ENCODE measurements around the gene NOL4L.

The NOL4L gene

DNA sequence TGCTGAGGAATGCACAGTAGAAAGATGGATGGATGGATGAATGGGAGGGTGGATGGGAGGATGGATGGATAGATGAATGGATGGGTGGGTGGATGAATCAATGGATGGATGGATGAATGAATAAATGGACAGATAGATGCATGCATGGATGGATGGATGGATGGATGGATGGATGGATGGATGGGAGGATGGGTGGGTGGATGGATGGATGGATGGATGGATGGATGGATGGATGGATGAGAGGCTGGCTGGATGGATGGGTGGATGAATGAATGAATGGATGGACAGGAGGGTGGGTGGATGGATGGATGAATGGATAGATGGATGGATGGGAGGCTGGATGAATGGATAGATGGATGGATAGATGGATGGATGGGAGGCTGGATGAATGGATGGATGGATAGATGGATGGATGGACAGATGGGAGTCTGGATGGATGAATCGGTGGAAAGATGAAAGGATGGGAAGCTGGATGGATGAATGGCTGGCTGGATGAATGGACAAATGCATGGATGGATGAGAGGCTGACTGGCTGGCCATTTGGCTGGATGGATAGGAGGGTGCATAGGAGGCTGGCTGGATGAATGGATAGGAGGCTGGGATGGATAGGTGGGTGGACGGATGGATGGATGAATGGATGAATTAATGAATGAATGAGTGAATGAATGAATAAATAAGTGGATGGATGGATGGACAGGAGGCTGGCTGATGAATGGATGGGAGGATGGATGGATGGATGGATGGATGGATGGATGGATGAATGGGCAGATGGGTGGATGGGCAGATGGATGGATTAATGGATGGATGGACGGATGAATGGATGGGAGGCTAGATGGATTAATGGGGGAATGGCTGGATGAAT is 28.3 kb upstream of the NOL4L start:
- DNase-seq (ENCODE audit: low spot score): no peak

- DNase-seq (ENCODE audit: low spot score): no peak
Observed at GRCh38 chr20:32612351-32613191, 27.4 kb upstream of the NOL4L start.

DNA sequence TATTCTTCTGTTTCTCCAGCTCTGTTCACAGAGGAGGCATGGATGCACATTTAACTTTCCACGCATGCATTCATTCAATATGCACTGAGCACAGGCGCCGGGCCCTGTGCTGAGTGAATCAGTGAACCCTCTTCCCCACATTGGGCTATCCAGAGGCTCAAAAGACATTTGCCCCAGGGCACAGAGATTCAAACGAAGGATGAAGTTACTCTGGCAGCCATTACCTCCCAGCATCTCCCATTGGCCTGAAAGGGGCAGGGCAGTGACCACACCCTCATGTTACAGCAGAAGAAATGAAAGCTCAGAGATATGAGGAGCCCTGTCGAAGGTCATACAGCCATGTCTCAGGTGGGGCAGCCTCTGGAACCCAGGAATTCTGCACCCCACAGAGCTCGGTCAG is 26.7 kb upstream of the NOL4L start:
- no peak for DNase-seq (ENCODE audit: low spot score)

DNA sequence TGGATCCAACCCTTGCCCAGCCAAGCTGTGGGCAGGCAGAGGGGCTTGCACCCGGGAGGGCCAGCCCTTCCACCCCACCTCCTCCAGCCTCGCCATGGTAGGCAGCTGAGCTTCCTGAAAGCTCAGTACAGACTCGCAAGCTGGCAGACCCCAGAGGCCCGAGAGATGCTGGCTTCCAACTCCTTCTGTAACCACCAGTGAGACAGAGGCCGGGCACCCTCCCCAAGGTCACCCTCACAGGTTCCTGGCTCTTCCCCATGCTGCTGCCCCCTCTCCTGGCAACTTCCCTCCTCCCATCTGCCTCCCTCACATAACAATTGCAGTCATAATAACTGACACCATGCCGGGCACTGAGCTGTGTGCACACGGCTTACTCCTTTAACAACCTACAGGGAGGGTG is 26.2 kb upstream of the NOL4L start:
- no peak for DNase-seq (ENCODE audit: low spot score)

DNA sequence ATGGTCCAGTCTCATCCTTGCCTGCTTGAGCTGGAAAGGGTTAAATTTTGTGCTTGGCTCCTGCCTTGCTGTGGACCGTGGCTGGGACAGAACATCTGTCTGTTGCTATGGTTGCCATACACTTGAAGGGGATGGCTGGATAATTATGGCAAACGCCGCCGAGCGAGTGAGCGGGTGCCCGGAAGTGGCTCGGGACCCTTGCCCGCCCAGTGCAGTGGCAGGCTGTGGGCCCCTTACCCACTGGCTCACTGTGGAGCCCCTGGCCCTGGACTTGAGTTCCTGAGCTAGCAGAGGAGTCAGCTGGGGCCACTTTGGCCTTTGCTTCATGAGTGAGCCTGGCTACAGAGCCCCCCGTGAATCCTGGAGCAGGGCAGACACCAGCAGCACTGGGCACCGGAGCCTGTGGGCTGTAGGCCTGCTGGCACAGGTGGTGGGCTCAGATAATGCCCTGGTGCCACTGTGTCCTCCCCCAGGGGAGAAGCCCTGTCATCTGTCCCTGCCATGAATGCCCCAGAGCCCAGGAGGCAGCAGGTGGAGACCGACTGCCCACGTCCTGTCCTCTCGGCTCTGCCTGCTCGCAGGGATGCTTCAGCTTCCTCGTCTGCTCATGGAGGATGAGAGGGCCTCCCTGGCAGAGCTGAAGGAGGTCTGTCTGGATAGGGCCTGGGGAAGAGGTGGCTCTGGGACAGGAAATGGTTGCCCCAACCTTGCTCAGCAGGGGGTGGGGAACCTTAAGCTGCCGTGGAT is 25.5 kb upstream of the NOL4L start:
- DNase-seq (ENCODE audit: low spot score): no peak

DNA sequence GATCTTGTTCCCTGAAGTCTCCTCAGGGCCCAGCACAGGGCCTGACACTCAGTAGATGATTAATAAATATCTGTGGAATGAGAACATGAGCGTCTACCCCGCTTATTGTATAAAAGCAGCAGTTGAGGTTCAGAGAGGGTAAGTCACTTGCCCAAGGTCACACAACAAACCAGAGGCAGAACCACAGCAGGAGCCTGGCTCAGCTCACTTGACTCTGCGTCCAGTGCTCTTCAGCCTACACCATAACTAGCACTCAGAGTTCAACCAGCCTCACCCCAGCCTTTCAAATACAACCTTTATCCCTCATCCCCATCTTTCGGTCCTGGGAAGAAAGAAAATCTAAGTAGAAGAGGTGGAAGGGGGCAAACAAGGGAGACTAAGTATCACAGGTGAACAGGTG is 24.9 kb upstream of the NOL4L start:
- DNase-seq (ENCODE audit: low spot score): no peak

- DNase-seq (ENCODE audit: low spot score): no peak
Observed at GRCh38 chr20:32609111-32609773, 24.1 kb upstream of the NOL4L start.

GRCh38 chr20:32608664-32609015 is 23.5 kb upstream of the NOL4L start:
- no peak for DNase-seq (ENCODE audit: low spot score)

- DNase-seq (ENCODE audit: low spot score): no peak
Observed at GRCh38 chr20:32607727-32608663, 22.9 kb upstream of the NOL4L start.

DNA sequence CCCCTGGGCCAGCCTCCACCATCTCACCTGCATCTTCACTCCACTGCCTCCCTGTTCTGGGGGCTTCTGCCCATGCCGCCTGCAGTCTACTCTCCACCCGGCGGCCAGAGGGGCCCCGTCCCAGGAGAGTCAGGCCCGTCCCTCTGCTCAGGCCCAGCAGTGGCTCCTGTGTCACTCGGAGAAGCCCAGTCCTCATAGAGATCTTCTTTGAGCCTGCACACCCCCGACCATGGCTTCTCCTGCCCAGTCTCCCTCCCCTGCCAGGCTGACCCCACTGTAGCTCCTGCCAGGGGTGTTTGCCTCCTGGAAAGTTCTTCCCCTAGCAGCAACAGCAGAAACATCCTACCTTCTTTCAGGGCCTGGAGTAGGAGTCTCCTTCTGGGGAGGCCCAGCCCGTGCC is 22.2 kb upstream of the NOL4L start:
- no peak for DNase-seq (ENCODE audit: low spot score)

DNA sequence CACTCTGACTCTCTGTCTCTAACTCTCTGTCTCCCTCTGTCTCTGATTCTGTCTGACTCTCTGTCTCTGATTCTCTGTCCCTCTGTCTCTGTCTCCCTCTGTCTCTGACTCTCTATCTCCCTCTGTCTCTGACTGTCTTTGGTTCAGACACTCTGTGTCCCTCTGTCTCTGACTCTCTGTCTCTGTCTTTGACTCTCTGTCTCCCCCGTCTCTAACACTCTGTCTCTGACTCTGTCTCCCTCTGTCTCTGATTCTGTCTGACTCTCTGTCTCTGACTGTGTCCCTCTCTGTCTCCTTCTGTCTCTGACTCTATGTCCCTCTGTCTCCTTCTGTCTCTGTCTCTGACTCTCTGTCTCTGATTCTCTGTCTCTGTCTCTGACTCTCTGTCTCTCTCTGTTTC is 21.7 kb upstream of the NOL4L start:
- no peak for DNase-seq (ENCODE audit: low spot score)

- DNase-seq (ENCODE audit: low spot score): no peak
Observed at GRCh38 chr20:32606107-32606506, 21.0 kb upstream of the NOL4L start.

GRCh38 chr20:32605167-32605656 is 20.1 kb upstream of the NOL4L start:
- DNase-seq (ENCODE audit: low spot score): no peak

GRCh38 chr20:32603046-32603726 is 18.1 kb upstream of the NOL4L start:
- no peak for DNase-seq (ENCODE audit: low spot score)

GRCh38 chr20:32602273-32602672 is 17.1 kb upstream of the NOL4L start:
- no peak for DNase-seq (ENCODE audit: low spot score)

DNA sequence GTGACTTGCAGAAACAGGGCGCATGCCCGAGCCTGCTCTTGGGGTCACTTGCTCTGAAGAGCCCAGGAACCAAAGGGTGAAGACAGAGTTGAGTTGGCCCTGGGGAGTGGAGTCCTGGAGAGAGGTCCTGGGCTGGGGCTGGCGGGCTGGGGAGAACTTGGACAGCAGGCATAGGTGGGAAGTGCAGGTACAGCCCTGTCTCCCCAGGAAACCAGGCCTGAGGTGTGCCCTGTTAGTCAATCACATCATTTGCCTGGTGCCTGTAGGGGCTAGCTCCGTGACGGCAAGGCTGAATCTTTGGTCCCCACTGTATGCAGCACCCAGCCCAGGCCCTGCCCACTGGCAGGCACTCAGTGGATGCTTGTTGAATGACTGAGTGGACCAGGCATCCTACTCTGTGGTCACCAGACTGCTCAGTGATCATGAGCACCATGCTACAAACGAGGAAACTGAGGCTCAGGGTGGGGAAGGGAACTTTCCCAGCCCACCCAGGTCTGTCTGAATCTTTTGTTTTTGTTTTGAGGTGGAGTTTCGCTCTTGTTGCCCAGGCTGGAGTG is 15.6 kb upstream of the NOL4L start:
- no peak for DNase-seq (ENCODE audit: low spot score)

DNA sequence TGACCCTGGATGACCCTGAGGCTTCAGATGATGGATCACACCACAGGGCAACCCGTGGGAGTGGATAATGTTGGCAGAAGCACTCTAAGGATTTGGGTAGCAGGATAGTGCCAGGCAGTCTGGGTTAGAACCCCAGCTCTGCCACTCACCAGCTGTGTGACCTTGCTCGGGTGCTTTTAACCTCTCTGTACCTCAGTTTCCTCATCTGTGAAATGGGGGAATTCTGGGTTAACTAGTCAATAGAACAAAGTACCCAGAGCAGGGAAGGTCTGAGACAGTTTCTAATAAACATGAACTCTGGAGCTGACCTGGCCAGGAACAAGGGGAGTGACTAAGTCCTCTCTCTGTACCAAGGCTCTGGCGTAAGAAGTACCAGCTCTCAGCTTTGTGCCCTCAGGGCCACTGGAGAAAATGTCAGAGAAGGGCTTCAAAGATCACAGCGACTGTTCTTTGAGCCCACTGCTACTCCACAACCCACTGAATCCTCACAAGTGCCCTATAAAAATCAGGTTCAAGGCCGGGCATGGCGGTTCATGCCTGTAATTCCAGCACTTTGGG is 14.7 kb upstream of the NOL4L start:
- DNase-seq (ENCODE audit: low spot score): no peak

- DNase-seq (ENCODE audit: low spot score): no peak
Observed at GRCh38 chr20:32598606-32599005, 13.5 kb upstream of the NOL4L start.

DNA sequence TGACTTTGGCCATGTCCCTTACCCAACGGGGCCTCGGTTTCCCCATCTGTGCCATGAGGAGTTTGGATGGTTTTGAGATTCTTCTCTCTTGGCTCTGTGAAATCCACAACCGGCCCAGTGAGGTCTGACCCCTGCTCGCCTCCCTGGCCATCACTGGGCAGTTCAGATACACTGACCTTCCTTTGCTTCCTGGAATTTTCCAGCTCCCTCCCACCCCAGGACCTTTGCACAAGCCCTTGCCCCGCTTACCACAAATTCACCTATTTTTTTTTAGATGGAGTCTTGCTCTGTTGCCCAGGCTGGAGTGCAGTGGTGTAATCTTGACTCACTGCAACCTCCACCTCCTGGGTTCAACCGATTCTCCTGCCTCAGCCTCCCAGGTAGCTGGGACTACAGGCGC is 12.6 kb upstream of the NOL4L start:
- no peak for DNase-seq (ENCODE audit: low spot score)
